ENCODE measurements around the gene HBM. TPM values are rescaled to one million over a fixed set of nuclear protein-coding genes. Genes with fewer than 3 reads are reported as not detected.
A peak's percentile ranks its signal among the peaks of the same experiment; 100 is the strongest.

Gene HBM, protein sequence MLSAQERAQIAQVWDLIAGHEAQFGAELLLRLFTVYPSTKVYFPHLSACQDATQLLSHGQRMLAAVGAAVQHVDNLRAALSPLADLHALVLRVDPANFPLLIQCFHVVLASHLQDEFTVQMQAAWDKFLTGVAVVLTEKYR
- total RNA-seq, result not detected in 2 replicates

DNA sequence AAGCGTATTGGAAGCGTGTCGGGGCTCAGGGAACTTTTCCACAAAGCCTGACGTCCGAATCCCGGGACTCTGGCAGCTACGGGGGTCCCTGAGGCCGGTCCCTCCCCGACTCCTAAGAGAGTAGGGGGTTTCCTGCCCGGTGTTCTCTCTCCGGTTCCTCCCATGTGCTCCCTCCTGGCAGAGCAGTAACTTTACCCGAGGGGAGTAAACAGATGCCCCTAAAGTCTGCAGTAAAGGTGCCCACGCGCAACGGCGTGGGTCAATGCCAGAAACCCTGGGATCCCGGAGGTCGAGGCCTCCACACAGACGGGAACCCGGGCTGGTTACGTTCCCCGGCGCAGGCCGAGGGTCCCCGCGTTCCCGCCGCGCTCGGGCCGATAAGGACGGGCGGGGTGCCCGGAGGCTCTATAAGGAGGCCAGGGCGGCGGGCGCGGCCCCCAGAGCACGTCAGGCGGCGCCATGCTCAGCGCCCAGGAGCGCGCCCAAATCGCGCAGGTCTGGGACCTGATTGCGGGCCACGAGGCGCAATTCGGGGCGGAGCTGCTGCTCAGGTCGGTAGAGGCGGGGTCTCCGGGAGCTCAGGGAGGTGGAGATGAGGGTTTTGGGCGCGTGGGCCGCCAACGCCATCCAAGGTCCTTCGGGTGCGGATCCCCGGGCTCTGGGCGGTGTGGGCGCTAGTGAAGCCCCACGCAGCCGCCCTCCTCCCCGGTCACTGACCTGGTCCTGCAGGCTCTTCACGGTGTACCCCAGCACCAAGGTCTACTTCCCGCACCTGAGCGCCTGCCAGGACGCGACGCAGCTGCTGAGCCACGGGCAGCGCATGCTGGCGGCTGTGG, at the start of gene HBM:
TSS of gene HBM (plus strand) at position 440 of the 836 bp plus-strand sequence. CDS start at position 460, 20 bp downstream.
- DNase-seq (ENCODE audit: low read depth) (no peak), FAIRE-seq (no peak)
- H3K27me3 ChIP-seq (ENCODE audit: control insufficient read depth, insufficient read depth, low read length), result peaks cover 31% of the 10 kb centered on the region
- no peaks in the 10 kb centered on the region for H3K36me3 ChIP-seq (ENCODE audit: control insufficient read depth, insufficient read depth, low read length)
- no peak within 1 kb of the TSS for H3K4me3 ChIP-seq (ENCODE audit: low read depth, low read length)
- TF ChIP-seq, protein P1, sequence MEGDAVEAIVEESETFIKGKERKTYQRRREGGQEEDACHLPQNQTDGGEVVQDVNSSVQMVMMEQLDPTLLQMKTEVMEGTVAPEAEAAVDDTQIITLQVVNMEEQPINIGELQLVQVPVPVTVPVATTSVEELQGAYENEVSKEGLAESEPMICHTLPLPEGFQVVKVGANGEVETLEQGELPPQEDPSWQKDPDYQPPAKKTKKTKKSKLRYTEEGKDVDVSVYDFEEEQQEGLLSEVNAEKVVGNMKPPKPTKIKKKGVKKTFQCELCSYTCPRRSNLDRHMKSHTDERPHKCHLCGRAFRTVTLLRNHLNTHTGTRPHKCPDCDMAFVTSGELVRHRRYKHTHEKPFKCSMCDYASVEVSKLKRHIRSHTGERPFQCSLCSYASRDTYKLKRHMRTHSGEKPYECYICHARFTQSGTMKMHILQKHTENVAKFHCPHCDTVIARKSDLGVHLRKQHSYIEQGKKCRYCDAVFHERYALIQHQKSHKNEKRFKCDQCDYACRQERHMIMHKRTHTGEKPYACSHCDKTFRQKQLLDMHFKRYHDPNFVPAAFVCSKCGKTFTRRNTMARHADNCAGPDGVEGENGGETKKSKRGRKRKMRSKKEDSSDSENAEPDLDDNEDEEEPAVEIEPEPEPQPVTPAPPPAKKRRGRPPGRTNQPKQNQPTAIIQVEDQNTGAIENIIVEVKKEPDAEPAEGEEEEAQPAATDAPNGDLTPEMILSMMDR (IDR thresholded peaks at IDR 0.05; ENCODE audit: insufficient read depth, low read length, severe bottlenecking), result no peak

DNA sequence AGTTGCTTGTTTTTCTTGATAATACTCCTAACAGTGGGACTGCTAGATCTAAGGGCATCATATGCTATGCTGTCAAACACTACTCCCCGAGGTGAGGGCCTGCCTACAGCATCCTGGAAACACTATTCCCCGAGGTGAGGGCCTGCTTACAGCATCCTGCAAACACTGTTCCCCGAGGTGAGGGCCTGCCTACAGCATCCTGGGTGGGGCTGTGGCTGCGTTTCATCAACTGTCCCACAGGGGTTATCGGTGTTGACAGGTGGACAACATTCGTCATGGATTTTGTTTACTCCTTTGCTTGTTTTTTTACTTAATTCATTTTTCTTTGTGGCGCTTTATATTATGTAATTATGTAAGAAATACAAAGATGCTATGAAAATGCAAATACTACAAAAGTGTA, 49.8 kb upstream of the HBM start:
- peaks cover 15% of the 10 kb centered on the region for H3K36me3 ChIP-seq (ENCODE audit: control insufficient read depth, insufficient read depth, low read length)
- FAIRE-seq (no peak), DNase-seq (ENCODE audit: low read depth) (no peak)

DNA sequence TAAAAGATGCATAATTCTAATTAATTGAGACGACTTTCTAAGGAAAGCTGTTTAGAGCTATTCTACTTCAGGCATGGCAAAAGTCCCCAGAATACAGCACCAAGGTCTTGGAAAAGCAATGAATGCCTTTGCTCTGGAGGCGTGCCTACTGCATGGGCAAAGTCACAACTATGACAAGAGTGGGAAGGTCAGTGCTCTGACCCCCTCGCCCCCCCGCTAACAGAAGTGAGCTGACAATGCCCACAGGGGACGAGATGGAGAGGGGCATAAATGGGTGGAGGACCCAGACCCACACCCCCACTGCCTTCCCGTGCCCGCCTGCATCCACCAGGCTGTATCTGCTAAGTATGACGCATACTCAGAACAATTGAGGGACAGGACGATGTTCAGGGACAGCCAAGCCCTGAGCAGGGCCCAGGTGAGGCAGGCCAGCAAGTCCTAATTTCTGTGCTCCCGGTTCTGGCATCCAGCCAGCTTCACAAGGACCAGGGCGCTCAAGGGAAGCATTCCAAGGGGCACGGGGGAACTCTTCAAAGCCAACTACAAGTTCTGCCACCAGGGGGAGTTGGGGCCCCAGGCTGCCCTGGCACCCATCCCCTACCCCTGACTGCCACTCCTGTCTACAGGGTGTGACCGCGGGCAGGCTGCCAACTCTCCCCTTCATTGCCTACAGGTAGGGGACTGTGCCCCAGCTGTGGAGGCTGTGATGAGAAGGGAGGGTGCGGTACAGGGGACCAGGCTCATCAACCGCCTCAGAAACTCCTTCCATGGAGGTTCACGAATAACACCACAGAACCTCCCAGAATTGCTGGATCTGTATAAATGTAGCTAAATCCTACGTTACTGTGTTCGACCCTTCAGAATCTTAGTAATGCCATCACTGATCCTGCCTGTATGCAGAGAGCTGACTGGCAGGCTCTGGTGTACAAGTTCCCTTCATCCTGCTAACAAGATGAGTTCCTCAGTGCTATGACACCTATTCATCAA, 48.1 kb upstream of the HBM start:
- H3K27me3 ChIP-seq (ENCODE audit: control insufficient read depth, insufficient read depth, low read length), result no peaks in the 10 kb centered on the region
- FAIRE-seq (no peak), DNase-seq (ENCODE audit: low read depth) (peak; percentile 23)
- TF ChIP-seq, protein P1 (IDR thresholded peaks at IDR 0.05; ENCODE audit: insufficient read depth, low read length, severe bottlenecking), result peak; percentile 83
- peaks cover 7% of the 10 kb centered on the region for H3K36me3 ChIP-seq (ENCODE audit: control insufficient read depth, insufficient read depth, low read length)
- no peak overlapping the region for H3K4me3 ChIP-seq (ENCODE audit: low read depth, low read length)

More for the DNA sequence above, 49.8 kb upstream of the HBM start:
- no peaks in the 10 kb centered on the region for H3K27me3 ChIP-seq (ENCODE audit: control insufficient read depth, insufficient read depth, low read length)
- TF ChIP-seq, protein P1 (IDR thresholded peaks at IDR 0.05; ENCODE audit: insufficient read depth, low read length, severe bottlenecking), result no peak
- no peak overlapping the region for H3K4me3 ChIP-seq (ENCODE audit: low read depth, low read length)

DNA sequence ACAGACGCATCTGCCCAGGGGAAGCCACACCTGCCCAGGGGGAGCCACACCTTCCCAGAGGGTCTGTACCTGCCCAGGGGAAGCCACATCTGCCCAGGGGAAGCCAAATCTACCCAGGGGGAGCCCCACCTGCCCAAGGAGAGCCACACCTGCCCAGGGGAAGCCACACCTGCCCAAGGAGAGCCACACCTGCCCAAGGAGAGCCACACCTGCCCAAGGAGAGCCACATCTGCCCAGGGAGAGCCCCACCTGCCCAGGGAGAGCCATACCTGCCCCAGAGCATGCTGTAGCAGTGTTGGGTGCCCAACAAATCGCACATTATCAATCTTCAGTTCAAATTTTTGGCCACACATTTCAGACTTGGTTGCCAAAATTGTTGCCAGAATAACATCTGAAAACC, 46.9 kb upstream of the HBM start:
- Histone ChIP-seq H3K36me3 (ENCODE audit: control insufficient read depth, insufficient read depth, low read length) (peaks cover 7% of the 10 kb centered on the region), H3K4me3 (ENCODE audit: low read depth, low read length) (no peak overlapping the region), H3K27me3 (ENCODE audit: control insufficient read depth, insufficient read depth, low read length) (no peaks in the 10 kb centered on the region)
- FAIRE-seq (no peak), DNase-seq (ENCODE audit: low read depth) (no peak)
- TF ChIP-seq, protein P1 (IDR thresholded peaks at IDR 0.05; ENCODE audit: insufficient read depth, low read length, severe bottlenecking), result no peak

DNA sequence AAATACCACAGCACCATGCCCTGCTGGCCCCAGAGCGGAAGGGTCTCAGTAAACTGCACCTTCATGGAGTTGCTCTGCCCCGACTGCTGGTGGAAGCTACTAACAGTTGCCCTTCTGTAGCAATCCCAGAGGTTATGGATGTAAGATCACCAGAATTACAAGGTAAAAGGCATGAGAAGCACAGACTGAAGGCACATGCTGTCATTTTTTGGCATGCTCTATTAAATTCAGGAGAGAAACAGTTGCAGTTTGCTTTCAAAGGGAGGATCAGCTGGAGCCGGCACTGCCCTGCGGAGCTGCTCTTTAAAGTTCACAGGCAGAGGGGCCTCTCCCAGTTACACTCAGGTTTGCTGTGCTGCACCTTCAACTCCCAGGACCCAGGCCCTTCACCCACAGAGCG, 46.5 kb upstream of the HBM start:
- Histone ChIP-seq H3K27me3 (ENCODE audit: control insufficient read depth, insufficient read depth, low read length) (no peaks in the 10 kb centered on the region), H3K4me3 (ENCODE audit: low read depth, low read length) (no peak overlapping the region), H3K36me3 (ENCODE audit: control insufficient read depth, insufficient read depth, low read length) (peaks cover 7% of the 10 kb centered on the region)
- TF ChIP-seq, protein P1 (IDR thresholded peaks at IDR 0.05; ENCODE audit: insufficient read depth, low read length, severe bottlenecking), result no peak
- no peak for FAIRE-seq
- no peak for DNase-seq (ENCODE audit: low read depth)

Data from bronchial epithelial cell (primary cell).